HG03342 (cell line): Measurements from ENCODE around the gene CDS2.
A peak's percentile ranks its signal among the peaks of the same experiment; 100 is the strongest.

ENCODE experiments used
- ATAC-seq: cut with Tn5 transposase; IDR thresholded peaks from one replicate; pipeline ENCODE4 v1.9.1; 2021; ENCODE audit warnings: mild to moderate bottlenecking, moderate library complexity; ENCODE audit not compliant: unreplicated experiment

Gene CDS2

GRCh38 chr20:5205348-5206210, 78.8 kb downstream of the CDS2 start:
- ATAC-seq = peak; percentile 99

- ATAC-seq = no peak
These were observed 80.3 kb downstream of the CDS2 start for GRCh38 chr20:5207138-5207537.

GRCh38 chr20:5211803-5212714, 85.3 kb downstream of the CDS2 start:
- no peak for ATAC-seq

GRCh38 chr20:5212907-5213487, 86.2 kb downstream of the CDS2 start:
- no peak for ATAC-seq

- no peak for ATAC-seq
These were observed 88.0 kb downstream of the CDS2 start for GRCh38 chr20:5214826-5215225.

- ATAC-seq = no peak
These were observed 89.0 kb downstream of the CDS2 start for GRCh38 chr20:5215672-5216304.

- no peak for ATAC-seq
These were observed 89.9 kb downstream of the CDS2 start for GRCh38 chr20:5216663-5217062.

- ATAC-seq = no peak
These were observed 90.8 kb downstream of the CDS2 start for GRCh38 chr20:5217616-5218015.

GRCh38 chr20:5220321-5221060, 93.7 kb downstream of the CDS2 start:
- ATAC-seq = no peak

- no peak for ATAC-seq
These were observed 94.2 kb downstream of the CDS2 start for GRCh38 chr20:5221061-5221430.

GRCh38 chr20:5222919-5223634, 96.3 kb downstream of the CDS2 start:
- peak; percentile 69 for ATAC-seq

- no peak for ATAC-seq
These were observed 103.7 kb downstream of the CDS2 start for GRCh38 chr20:5230544-5230943.

- no peak for ATAC-seq
These were observed 107.3 kb downstream of the CDS2 start for GRCh38 chr20:5234158-5234557.

GRCh38 chr20:5234978-5235377, 108.2 kb downstream of the CDS2 start:
- no peak for ATAC-seq
